Activated naive CD4-positive, alpha-beta T cell treated with anti-CD3 and anti-CD28 coated beads for 36 hours (primary cell): ENCODE results near the gene TSPYL1. TPM values are rescaled to one million over a fixed set of nuclear protein-coding genes. Genes with fewer than 3 reads are reported as not detected.
A peak's percentile ranks its signal among the peaks of the same experiment; 100 is the strongest.

Experiments
- CTCF ChIA-PET: fragments of 350-600 bp; sonication (Branson Sonifier 250); formaldehyde crosslinking; loops from one replicate; lab custom pipeline; 2021; ENCODE audit warnings: antibody characterized with exemption; lab: Charles Lee
- DNase-seq: peaks from one replicate; pipeline ENCODE4 v3.0.0-alpha.2; 2020
- H3K27ac Mint-ChIP-seq: one replicate; pipeline ENCODE4 v1.8.0; 2021; ENCODE audit warnings: mild to moderate bottlenecking, mixed read lengths
- H3K27me3 Mint-ChIP-seq: one replicate; pipeline ENCODE4 v1.8.0; 2021; ENCODE audit warnings: low read depth, mixed read lengths
- H3K36me3 Mint-ChIP-seq: one replicate; pipeline ENCODE4 v1.8.0; 2021; ENCODE audit warnings: low read depth, mixed read lengths
- H3K4me1 Mint-ChIP-seq: one replicate; pipeline ENCODE4 v1.8.0; 2021; ENCODE audit warnings: low read depth, mixed read lengths
- H3K4me3 Mint-ChIP-seq: one replicate; pipeline ENCODE4 v1.8.0; 2021; ENCODE audit warnings: mild to moderate bottlenecking, moderate library complexity, mixed read lengths
- H3K9me3 Mint-ChIP-seq: one replicate; pipeline ENCODE4 v1.8.0; 2021; ENCODE audit warnings: mixed read lengths
- intact Hi-C: fragments of 100-400 bp; cut with micrococcal nuclease; formaldehyde crosslinking; loops from one replicate; pipeline ENCODE4 v1.15.1; 2023
- total RNA-seq, 2 experiments: library from RNA; stranded (reverse); gene quantifications; one replicate each; pipeline ENCODE4 v1.2.3, GENCODE V29; 2021

TSPYL1 gene
- total RNA-seq, 2 experiments from 2014 or later = 33.4 to 34.7 TPM

DNA sequence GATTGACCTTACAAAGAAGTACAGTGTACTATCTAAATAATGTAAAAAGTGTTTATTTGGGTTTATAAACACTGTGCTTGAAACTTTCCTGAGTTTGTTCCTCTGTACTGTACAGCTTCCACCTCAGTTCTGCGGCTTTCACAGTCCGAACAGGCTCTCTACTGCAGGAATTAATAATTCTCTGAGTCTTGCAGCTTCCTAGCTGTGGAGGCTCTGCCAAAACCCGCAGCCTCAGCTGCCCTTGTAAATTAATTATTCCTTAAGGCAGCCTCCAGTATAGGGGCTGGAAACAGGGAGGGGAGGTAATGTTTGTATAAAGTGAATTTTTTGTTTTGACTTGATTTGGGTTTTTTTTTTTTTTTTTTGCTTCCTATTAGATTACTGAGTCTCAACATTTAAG is 45.0 kb downstream of the TSPYL1 start:
- Mint-ChIP-seq H3K4me3 (no peak overlapping the region), H3K36me3 (peaks cover 5% of the 10 kb centered on the region), H3K27ac (no peak overlapping the region), H3K27me3 (no peaks in the 10 kb centered on the region), H3K4me1 (no peaks in the 10 kb centered on the region), H3K9me3 (no peaks in the 10 kb centered on the region)
- CTCF ChIA-PET = no interaction called here
- intact Hi-C loops = no loop called here
- DNase-seq = no peak

DNA sequence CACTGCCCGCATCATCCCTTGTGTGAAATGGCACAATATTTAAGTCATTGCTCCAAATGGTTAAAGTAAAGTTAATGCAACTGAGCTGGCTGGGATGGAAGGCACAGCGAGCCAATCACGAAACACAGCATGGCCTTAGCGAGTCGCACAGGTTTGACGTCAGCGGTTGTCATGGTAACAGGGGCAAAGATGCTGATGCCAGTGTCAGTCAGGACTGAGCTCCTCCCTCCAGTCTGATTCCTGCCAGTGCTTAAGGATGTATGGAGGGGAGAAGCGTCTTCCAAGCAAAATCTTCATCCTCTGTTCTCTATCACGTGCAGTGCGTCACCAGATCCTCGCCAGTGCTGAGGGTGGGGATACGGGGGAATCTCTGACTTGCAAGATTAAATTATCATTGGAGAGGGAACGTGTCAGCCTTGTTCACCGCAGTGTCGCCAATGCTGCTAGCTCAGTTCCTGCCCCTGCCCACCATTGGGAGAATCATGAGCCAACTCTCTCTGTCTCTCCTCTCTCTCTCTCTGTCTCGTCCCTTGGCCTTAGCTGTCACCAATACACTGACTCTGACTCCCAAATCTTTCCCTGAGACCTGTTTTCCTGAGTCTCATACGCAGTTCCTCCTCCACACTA is 50.3 kb downstream of the TSPYL1 start:
- H3K4me1 Mint-ChIP-seq = no peaks in the 10 kb centered on the region
- H3K27me3 Mint-ChIP-seq = no peaks in the 10 kb centered on the region
- H3K36me3 Mint-ChIP-seq = peaks cover 12% of the 10 kb centered on the region
- H3K9me3 Mint-ChIP-seq = no peaks in the 10 kb centered on the region
- no peak overlapping the region for H3K27ac Mint-ChIP-seq
- CTCF ChIA-PET = interaction anchor here (0.7 to 2.8 kb wide), 3 partner anchors 13 to 40 kb away, joined by 4 to 11 read pairs (median 4); no protein-coding TSS in a partner anchor
- intact Hi-C loops = no loop called here
- H3K4me3 Mint-ChIP-seq = no peak overlapping the region
- DNase-seq = peak; percentile 14

Other genes with a start within 250 kb of the TSPYL1 start
- not detected for gene FRK, start 219.0 kb downstream of the TSPYL1 start, total RNA-seq
- gene NT5DC1, start 179.1 kb downstream of the TSPYL1 start, total RNA-seq = 10 to 100 TPM; 59.7 to 62.6 TPM
- not detected for gene COL10A1, start 153.8 kb downstream of the TSPYL1 start, total RNA-seq
- gene TSPYL4, start 25.9 kb downstream of the TSPYL1 start, total RNA-seq = 1 to 10 TPM; 7.8 to 8.0 TPM
- 1 to 10 TPM; 2.1 to 3.2 TPM for gene DSE, start 91.0 kb upstream of the TSPYL1 start, total RNA-seq
- gene CALHM6, start 181.4 kb upstream of the TSPYL1 start, total RNA-seq = 1 to 10 TPM; 3.1 to 3.4 TPM
- not detected for gene CALHM5, start 231.7 kb upstream of the TSPYL1 start, total RNA-seq